22Rv1 (cell line): ENCODE results near the gene IER5.

Source experiments
- H3K27ac ChIP-seq: fragments of 450-650 bp; 2 replicates; pipeline ENCODE4 v1.5.1; 2017
- CTCF ChIP-seq: fragments of 450-650 bp; IDR thresholded peaks from 2 replicates; pipeline ENCODE4 v1.5.1; 2017; ENCODE audit warnings: mild to moderate bottlenecking
- ZFX ChIP-seq: fragments of 450-650 bp; IDR thresholded peaks from 2 replicates; pipeline ENCODE4 v1.6.1; 2017; ENCODE audit warnings: antibody characterized with exemption, borderline replicate concordance

Gene IER5

GRCh38 chr1:181136738-181137122 is 48.2 kb downstream of the IER5 start:
- TF ChIP-seq CTCF, result no peak
- TF ChIP-seq ZFX, result no peak

GRCh38 chr1:181137217-181137743 is 48.8 kb downstream of the IER5 start:
- TF ChIP-seq ZFX (no peak), CTCF (no peak)
- no peak overlapping the region for H3K27ac ChIP-seq

More at GRCh38 chr1:181136738-181137122, 48.2 kb downstream of the IER5 start:
- no peak overlapping the region for H3K27ac ChIP-seq

- TF ChIP-seq CTCF, result no peak
- no peak for TF ChIP-seq ZFX
- no peak overlapping the region for H3K27ac ChIP-seq
Observed at GRCh38 chr1:181139631-181140061, 51.1 kb downstream of the IER5 start.

- no peak overlapping the region for H3K27ac ChIP-seq
- TF ChIP-seq ZFX, result no peak
- no peak for TF ChIP-seq CTCF
Observed at GRCh38 chr1:181140398-181140797, 51.9 kb downstream of the IER5 start.

- H3K27ac ChIP-seq, result no peak overlapping the region
- no peak for TF ChIP-seq ZFX
Observed at GRCh38 chr1:181140891-181141290, 52.4 kb downstream of the IER5 start.

- no peak overlapping the region for H3K27ac ChIP-seq
Observed at GRCh38 chr1:181141431-181141910, 53.0 kb downstream of the IER5 start.

More at GRCh38 chr1:181141431-181141910, 53.0 kb downstream of the IER5 start:
- TF ChIP-seq ZFX, result no peak
- no peak for TF ChIP-seq CTCF
